ENCODE data around the gene CLSTN1. TPM values are rescaled to one million over a fixed set of nuclear protein-coding genes. Genes with fewer than 3 reads are reported as not detected.
A peak's percentile ranks its signal among the peaks of the same experiment; 100 is the strongest.

The CLSTN1 gene
- total RNA-seq, 1 experiment from 2014 or later = 100 TPM

GRCh38 chr1:9711466-9712020 is 112.2 kb downstream of the CLSTN1 start:
- H3K4me3 ChIP-seq (ENCODE audit: insufficient read depth, low read depth, low read length) = no peak overlapping the region
- no peaks in the 10 kb centered on the region for H3K27me3 ChIP-seq (ENCODE audit: control insufficient read depth, insufficient read depth, low read length)
- no peak for DNase-seq
- no peaks in the 10 kb centered on the region; the same call in 1 of the 2 replicates for H3K36me3 ChIP-seq (replicated peaks; ENCODE audit: control insufficient read depth, insufficient read depth, low read length)

- no peak overlapping the region for H3K4me3 ChIP-seq (ENCODE audit: insufficient read depth, low read depth, low read length)
- peak; percentile 16 for DNase-seq
- no peaks in the 10 kb centered on the region for H3K27me3 ChIP-seq (ENCODE audit: control insufficient read depth, insufficient read depth, low read length)
- no peaks in the 10 kb centered on the region for H3K36me3 ChIP-seq (replicated peaks; ENCODE audit: control insufficient read depth, insufficient read depth, low read length)
Observed at GRCh38 chr1:9710037-9710436, 113.7 kb downstream of the CLSTN1 start.

GRCh38 chr1:9706178-9706577 is 117.6 kb downstream of the CLSTN1 start:
- Histone ChIP-seq H3K4me3 (ENCODE audit: insufficient read depth, low read depth, low read length) (no peak overlapping the region), H3K36me3 (replicated peaks; ENCODE audit: control insufficient read depth, insufficient read depth, low read length) (no peaks in the 10 kb centered on the region), H3K27me3 (ENCODE audit: control insufficient read depth, insufficient read depth, low read length) (no peaks in the 10 kb centered on the region)
- DNase-seq = no peak

GRCh38 chr1:9705337-9706093 is 118.2 kb downstream of the CLSTN1 start:
- peak; percentile 15 for DNase-seq
- no peaks in the 10 kb centered on the region for H3K27me3 ChIP-seq (ENCODE audit: control insufficient read depth, insufficient read depth, low read length)
- H3K36me3 ChIP-seq (replicated peaks; ENCODE audit: control insufficient read depth, insufficient read depth, low read length) = no peaks in the 10 kb centered on the region
- H3K4me3 ChIP-seq (ENCODE audit: insufficient read depth, low read depth, low read length) = no peak overlapping the region

GRCh38 chr1:9703681-9704080 is 120.1 kb downstream of the CLSTN1 start:
- no peak overlapping the region for H3K4me3 ChIP-seq (ENCODE audit: insufficient read depth, low read depth, low read length)
- DNase-seq = no peak
- no peaks in the 10 kb centered on the region for H3K27me3 ChIP-seq (ENCODE audit: control insufficient read depth, insufficient read depth, low read length)
- H3K36me3 ChIP-seq (replicated peaks; ENCODE audit: control insufficient read depth, insufficient read depth, low read length) = no peaks in the 10 kb centered on the region

GRCh38 chr1:9703165-9703509 is 120.6 kb downstream of the CLSTN1 start:
- H3K36me3 ChIP-seq (replicated peaks; ENCODE audit: control insufficient read depth, insufficient read depth, low read length) = no peaks in the 10 kb centered on the region

GRCh38 chr1:9701665-9702064 is 122.1 kb downstream of the CLSTN1 start:
- Histone ChIP-seq H3K36me3 (replicated peaks; ENCODE audit: control insufficient read depth, insufficient read depth, low read length) (no peaks in the 10 kb centered on the region), H3K4me3 (ENCODE audit: insufficient read depth, low read depth, low read length) (no peak overlapping the region), H3K27me3 (ENCODE audit: control insufficient read depth, insufficient read depth, low read length) (no peaks in the 10 kb centered on the region)
- no peak for DNase-seq

More at GRCh38 chr1:9703165-9703509, 120.6 kb downstream of the CLSTN1 start:
- no peak overlapping the region for H3K4me3 ChIP-seq (ENCODE audit: insufficient read depth, low read depth, low read length)
- H3K27me3 ChIP-seq (ENCODE audit: control insufficient read depth, insufficient read depth, low read length) = no peaks in the 10 kb centered on the region
- peak; percentile 47 for DNase-seq

- H3K4me3 ChIP-seq (ENCODE audit: insufficient read depth, low read depth, low read length) = no peak overlapping the region
- peak; percentile 50 for DNase-seq
- H3K36me3 ChIP-seq (replicated peaks; ENCODE audit: control insufficient read depth, insufficient read depth, low read length) = no peaks in the 10 kb centered on the region
- no peaks in the 10 kb centered on the region for H3K27me3 ChIP-seq (ENCODE audit: control insufficient read depth, insufficient read depth, low read length)
Observed at GRCh38 chr1:9700340-9700739, 123.4 kb downstream of the CLSTN1 start.

- Histone ChIP-seq H3K4me3 (ENCODE audit: insufficient read depth, low read depth, low read length) (no peak overlapping the region), H3K36me3 (replicated peaks; ENCODE audit: control insufficient read depth, insufficient read depth, low read length) (no peaks in the 10 kb centered on the region), H3K27me3 (ENCODE audit: control insufficient read depth, insufficient read depth, low read length) (no peaks in the 10 kb centered on the region)
- DNase-seq = no peak
Observed at GRCh38 chr1:9699361-9699760, 124.4 kb downstream of the CLSTN1 start.

- Histone ChIP-seq H3K27me3 (ENCODE audit: control insufficient read depth, insufficient read depth, low read length) (no peaks in the 10 kb centered on the region; the same call in 1 of the 2 replicates), H3K4me3 (ENCODE audit: insufficient read depth, low read depth, low read length) (no peak overlapping the region), H3K36me3 (replicated peaks; ENCODE audit: control insufficient read depth, insufficient read depth, low read length) (no peaks in the 10 kb centered on the region)
- DNase-seq = no peak
Observed at GRCh38 chr1:9696793-9697192, 127.0 kb downstream of the CLSTN1 start.

- H3K36me3 ChIP-seq (replicated peaks; ENCODE audit: control insufficient read depth, insufficient read depth, low read length) = no peaks in the 10 kb centered on the region
- H3K4me3 ChIP-seq (ENCODE audit: insufficient read depth, low read depth, low read length) = no peak overlapping the region
- DNase-seq = peak; percentile 20
- H3K27me3 ChIP-seq (ENCODE audit: control insufficient read depth, insufficient read depth, low read length) = peaks cover 33% of the 10 kb centered on the region
Observed at GRCh38 chr1:9691691-9692090, 132.1 kb downstream of the CLSTN1 start.

GRCh38 chr1:9691108-9691445 is 132.7 kb downstream of the CLSTN1 start:
- H3K4me3 ChIP-seq (ENCODE audit: insufficient read depth, low read depth, low read length) = no peak overlapping the region
- no peaks in the 10 kb centered on the region for H3K36me3 ChIP-seq (replicated peaks; ENCODE audit: control insufficient read depth, insufficient read depth, low read length)
- DNase-seq = peak; percentile 10
- peaks cover 33% of the 10 kb centered on the region for H3K27me3 ChIP-seq (ENCODE audit: control insufficient read depth, insufficient read depth, low read length)

GRCh38 chr1:9690440-9691107 is 133.2 kb downstream of the CLSTN1 start:
- H3K4me3 ChIP-seq (ENCODE audit: insufficient read depth, low read depth, low read length) = peak overlapping the region; percentile 67; the same call in 1 of the 2 replicates
- no peaks in the 10 kb centered on the region for H3K36me3 ChIP-seq (replicated peaks; ENCODE audit: control insufficient read depth, insufficient read depth, low read length)
- DNase-seq = peak; percentile 52
- H3K27me3 ChIP-seq (ENCODE audit: control insufficient read depth, insufficient read depth, low read length) = peaks cover 33% of the 10 kb centered on the region

GRCh38 chr1:9689971-9690381 is 133.8 kb downstream of the CLSTN1 start:
- peak overlapping the region; percentile 67 for H3K4me3 ChIP-seq (ENCODE audit: insufficient read depth, low read depth, low read length)
- DNase-seq = peak; percentile 84
- H3K36me3 ChIP-seq (replicated peaks; ENCODE audit: control insufficient read depth, insufficient read depth, low read length) = no peaks in the 10 kb centered on the region
- peaks cover 33% of the 10 kb centered on the region for H3K27me3 ChIP-seq (ENCODE audit: control insufficient read depth, insufficient read depth, low read length)

Data from H7 (cell line).